Progenitor cell of endocrine pancreas (in vitro differentiated cells): ENCODE measurements around the gene FILIP1. TPM values are rescaled to one million over a fixed set of nuclear protein-coding genes. Genes with fewer than 3 reads are reported as not detected.
A peak's percentile ranks its signal among the peaks of the same experiment; 100 is the strongest.

Experiments
- DNase-seq: peaks from one replicate; pipeline ENCODE4 v3.0.0; 2021; ENCODE audit warnings: low spot score; ENCODE audit not compliant: unreplicated experiment
- H3K27ac Mint-ChIP-seq: 2 replicates; pipeline ENCODE4 v1.8.0; 2021; ENCODE audit warnings: mild to moderate bottlenecking, moderate library complexity, mixed read lengths
- H3K27me3 Mint-ChIP-seq: 2 replicates; pipeline ENCODE4 v1.8.0; 2021; ENCODE audit warnings: mixed read lengths
- H3K36me3 Mint-ChIP-seq: 2 replicates; pipeline ENCODE4 v1.8.0; 2022; ENCODE audit warnings: mixed read lengths; ENCODE audit not compliant: insufficient read depth
- H3K4me1 Mint-ChIP-seq: 2 replicates; pipeline ENCODE4 v1.8.0; 2021; ENCODE audit warnings: low read depth, mixed read lengths
- H3K4me3 Mint-ChIP-seq: 2 replicates; pipeline ENCODE4 v1.8.0; 2021; ENCODE audit warnings: low read depth, mild to moderate bottlenecking, moderate library complexity, mixed read lengths
- H3K9me3 Mint-ChIP-seq: 2 replicates; pipeline ENCODE4 v1.8.0; 2021; ENCODE audit warnings: low read depth, mixed read lengths
- total RNA-seq: library from RNA; stranded (reverse); gene quantifications from 2 replicates; pipeline ENCODE4 v1.2.1, GENCODE V29; 2021
- TF ChIP-seq, protein P1 (sequence below): fragments of 200-600 bp; sonication (generic); IDR thresholded peaks from one replicate; pipeline ENCODE4 v1.5.0; 2021; ENCODE audit warnings: antibody characterized with exemption, mild to moderate bottlenecking; ENCODE audit not compliant: unreplicated experiment

The FILIP1 gene
- total RNA-seq, 1 donor from 2014 or later: 0.31 TPM

DNA sequence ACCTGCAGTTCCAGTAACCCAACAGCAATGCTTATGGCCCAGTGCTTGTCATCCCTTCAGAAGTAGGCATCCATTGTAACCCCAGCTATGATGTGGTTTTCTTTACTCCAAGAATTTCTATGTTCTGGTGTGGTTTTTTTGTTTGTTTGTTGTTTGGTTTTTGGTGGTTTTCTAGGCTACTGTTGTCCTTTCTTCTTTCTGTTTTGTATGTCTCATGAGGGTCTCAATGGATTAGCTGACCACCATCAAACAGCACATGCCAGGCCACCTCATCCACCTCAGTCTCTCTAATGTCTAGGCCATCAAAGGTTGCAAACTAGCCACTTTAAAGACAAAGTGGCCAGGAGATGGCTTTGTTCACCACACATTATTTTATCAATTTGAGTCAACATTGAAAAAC lies 149.6 kb downstream of the FILIP1 start:
- Mint-ChIP-seq H3K27me3 (no peaks in the 10 kb centered on the region), H3K36me3 (no peaks in the 10 kb centered on the region)
- TF ChIP-seq, protein P1, sequence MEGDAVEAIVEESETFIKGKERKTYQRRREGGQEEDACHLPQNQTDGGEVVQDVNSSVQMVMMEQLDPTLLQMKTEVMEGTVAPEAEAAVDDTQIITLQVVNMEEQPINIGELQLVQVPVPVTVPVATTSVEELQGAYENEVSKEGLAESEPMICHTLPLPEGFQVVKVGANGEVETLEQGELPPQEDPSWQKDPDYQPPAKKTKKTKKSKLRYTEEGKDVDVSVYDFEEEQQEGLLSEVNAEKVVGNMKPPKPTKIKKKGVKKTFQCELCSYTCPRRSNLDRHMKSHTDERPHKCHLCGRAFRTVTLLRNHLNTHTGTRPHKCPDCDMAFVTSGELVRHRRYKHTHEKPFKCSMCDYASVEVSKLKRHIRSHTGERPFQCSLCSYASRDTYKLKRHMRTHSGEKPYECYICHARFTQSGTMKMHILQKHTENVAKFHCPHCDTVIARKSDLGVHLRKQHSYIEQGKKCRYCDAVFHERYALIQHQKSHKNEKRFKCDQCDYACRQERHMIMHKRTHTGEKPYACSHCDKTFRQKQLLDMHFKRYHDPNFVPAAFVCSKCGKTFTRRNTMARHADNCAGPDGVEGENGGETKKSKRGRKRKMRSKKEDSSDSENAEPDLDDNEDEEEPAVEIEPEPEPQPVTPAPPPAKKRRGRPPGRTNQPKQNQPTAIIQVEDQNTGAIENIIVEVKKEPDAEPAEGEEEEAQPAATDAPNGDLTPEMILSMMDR: no peak

DNA sequence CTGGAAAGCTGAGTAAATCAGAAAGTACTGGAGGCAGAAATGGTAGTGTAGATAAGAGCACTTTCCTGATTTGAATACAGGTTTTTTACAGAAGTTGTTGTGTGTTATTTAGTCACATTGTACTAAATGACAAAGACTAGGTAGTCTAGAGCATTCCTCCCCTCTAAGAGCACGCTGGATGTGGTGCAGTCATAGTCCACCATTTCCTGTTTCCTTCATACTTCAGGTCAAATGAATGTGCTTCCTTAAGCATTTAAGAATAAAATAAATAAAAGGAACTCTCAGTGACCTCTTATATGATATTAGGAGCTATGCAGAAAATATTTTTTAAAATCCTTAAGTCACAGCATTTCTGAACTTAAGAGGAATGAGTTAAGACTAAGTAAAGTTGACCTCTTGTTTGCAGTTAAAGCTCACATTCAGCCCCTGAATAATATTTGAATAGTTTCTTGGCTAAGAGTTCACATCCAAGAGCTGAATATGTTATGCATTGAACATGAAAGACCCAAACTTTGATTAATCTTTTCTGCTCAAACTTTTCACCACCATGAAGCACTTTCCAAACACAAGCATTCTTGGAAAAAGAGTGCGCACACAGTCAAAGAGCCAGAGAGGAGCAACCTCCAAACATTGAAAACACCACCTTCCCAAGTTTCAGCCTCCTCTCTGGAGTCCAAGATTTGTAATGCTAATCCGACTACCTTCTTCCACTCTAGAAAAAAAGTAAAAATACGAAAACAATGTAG lies 155.6 kb downstream of the FILIP1 start:
- no peak for DNase-seq
- no peak overlapping the region for H3K27ac Mint-ChIP-seq
- H3K4me1 Mint-ChIP-seq: peaks cover 13% of the 10 kb centered on the region

More for the DNA sequence above, 149.6 kb downstream of the FILIP1 start:
- no peak for DNase-seq
- Mint-ChIP-seq H3K4me1 (peaks cover 17% of the 10 kb centered on the region), H3K27ac (no peak overlapping the region), H3K9me3 (peaks cover 3% of the 10 kb centered on the region), H3K4me3 (no peak overlapping the region)

DNA sequence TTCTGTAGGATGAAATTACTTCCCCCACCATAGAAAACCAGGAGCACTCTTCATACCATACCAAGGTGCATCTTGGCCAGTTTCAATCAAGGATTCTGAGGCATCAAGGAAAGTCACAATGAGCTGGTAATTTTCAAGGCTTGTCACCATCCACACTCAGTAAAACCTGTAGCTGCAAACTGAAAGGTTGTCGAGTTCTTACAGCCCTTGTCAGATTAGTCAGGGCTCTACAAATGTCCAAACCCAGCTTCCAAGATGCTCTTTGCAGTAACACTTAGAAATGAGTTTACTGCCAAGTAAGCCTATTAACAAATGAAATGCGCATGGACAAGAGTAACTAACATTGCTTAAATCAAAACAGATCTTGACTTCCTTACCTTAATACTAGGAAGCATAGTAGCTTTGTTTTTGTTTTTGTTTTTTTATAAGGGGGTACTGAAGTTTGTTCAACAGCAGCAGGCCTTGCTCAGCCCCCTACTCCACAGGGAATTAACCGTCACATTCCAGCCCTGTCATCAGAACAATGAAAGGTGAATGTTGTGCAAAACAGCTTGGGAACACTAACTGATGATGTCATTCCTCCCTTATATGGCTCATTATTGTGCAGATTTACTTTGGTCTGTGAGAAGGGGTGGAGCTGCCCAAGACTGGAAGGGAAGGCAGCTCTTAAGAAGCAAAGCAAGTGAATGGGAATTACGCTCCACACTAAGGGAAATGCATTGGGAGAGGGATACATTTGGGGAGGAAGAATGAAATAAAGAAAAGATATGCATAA lies 159.1 kb downstream of the FILIP1 start:
- Mint-ChIP-seq H3K4me3 (no peak overlapping the region), H3K27ac (peak overlapping the region; percentile 68), H3K4me1 (peaks cover 13% of the 10 kb centered on the region), H3K27me3 (no peaks in the 10 kb centered on the region), H3K36me3 (no peaks in the 10 kb centered on the region), H3K9me3 (no peaks in the 10 kb centered on the region)
- no peak for DNase-seq
- TF ChIP-seq, protein P1: no peak

More for the DNA sequence above, 155.6 kb downstream of the FILIP1 start:
- TF ChIP-seq, protein P1: no peak
- Mint-ChIP-seq H3K9me3 (no peaks in the 10 kb centered on the region), H3K4me3 (no peak overlapping the region), H3K27me3 (no peaks in the 10 kb centered on the region), H3K36me3 (no peaks in the 10 kb centered on the region)

DNA sequence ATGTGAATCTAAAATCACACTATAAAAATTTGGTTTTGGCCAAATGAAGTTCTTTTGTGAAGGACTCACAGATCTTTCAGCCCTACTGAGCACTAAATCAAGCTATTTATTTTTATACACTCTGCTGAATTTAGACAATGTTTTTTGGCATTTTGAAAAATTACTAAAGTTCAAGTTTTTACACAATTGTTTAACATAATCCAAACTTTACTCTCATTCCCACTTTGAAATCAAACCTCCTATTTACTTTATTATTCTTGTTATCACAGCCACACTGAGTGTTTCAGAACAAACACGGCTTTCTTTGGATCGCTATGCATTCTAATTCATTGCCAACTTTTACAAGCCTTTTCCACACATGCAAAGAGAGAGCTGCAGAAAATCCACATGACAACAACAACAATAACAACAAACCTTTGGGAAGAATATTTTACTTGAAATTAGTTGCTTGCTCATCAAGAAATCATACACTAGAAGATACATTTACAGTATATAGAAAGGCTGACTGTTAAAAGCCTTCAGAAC lies 159.9 kb downstream of the FILIP1 start:
- H3K4me1 Mint-ChIP-seq: peaks cover 13% of the 10 kb centered on the region
- TF ChIP-seq, protein P1: no peak
- no peaks in the 10 kb centered on the region for H3K27me3 Mint-ChIP-seq
- H3K4me3 Mint-ChIP-seq: no peak overlapping the region
- no peaks in the 10 kb centered on the region for H3K9me3 Mint-ChIP-seq
- H3K27ac Mint-ChIP-seq: no peak overlapping the region
- H3K36me3 Mint-ChIP-seq: no peaks in the 10 kb centered on the region
- DNase-seq: no peak

DNA sequence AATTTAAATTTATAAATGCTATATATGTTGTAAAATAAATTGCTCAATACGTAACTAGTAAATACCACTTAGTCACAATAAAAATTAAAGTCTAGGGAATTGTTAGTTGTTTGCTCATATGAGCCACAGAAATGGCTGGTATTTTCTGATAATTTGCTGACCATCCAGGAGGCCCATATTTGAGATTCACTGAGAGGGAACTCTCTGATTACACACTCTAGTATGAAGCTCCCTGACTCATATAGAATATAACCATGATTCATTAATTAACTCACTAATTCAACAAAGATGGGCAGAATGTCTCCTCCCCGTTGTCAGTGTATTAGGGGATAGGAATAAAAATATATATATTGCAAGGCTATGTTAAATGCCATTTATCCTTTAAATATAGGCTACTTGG lies 162.4 kb downstream of the FILIP1 start:
- Mint-ChIP-seq H3K4me3 (no peak overlapping the region), H3K36me3 (no peaks in the 10 kb centered on the region), H3K27me3 (no peaks in the 10 kb centered on the region), H3K27ac (no peak overlapping the region), H3K4me1 (peaks cover 13% of the 10 kb centered on the region), H3K9me3 (no peaks in the 10 kb centered on the region)
- TF ChIP-seq, protein P1: no peak
- no peak for DNase-seq
